OCI-LY3 (cell line): ENCODE measurements around the gene ACSS2.

Experiments used
- H2AFZ ChIP-seq: fragments of 200-600, 300-600 bp; shearing (Covaris generic); 2 replicates; pipeline ENCODE4 v1.6.0; 2014; ENCODE audit warnings: antibody characterized with exemption, low read depth, low read length
- H3K27ac ChIP-seq: fragments of 200-600, 300-600 bp; sonication (generic); 2 replicates; pipeline ENCODE4 v1.5.1; 2014; ENCODE audit warnings: mild to moderate bottlenecking, low read length, moderate library complexity, mixed read lengths
- H3K27me3 ChIP-seq: fragments of 200-600, 300-600 bp; sonication (generic); 2 replicates; pipeline ENCODE4 v1.6.1; 2014; ENCODE audit warnings: low read depth, low read length, mixed read lengths
- H3K36me3 ChIP-seq: fragments of 200-600, 300-600 bp; sonication (generic); replicated peaks from 2 replicates; pipeline ENCODE3; 2014; ENCODE audit warnings: low read depth, low read length, mixed read lengths
- H3K4me1 ChIP-seq: fragments of 300-600, 200-600 bp; sonication (generic); 2 replicates; pipeline ENCODE4 v1.6.1; 2014; ENCODE audit warnings: low read length, mixed read lengths
- H3K4me2 ChIP-seq: fragments of 200-600, 300-600 bp; sonication (generic); 2 replicates; pipeline ENCODE4 v1.6.1; 2014; ENCODE audit warnings: low read length, mixed read lengths
- H3K4me3 ChIP-seq: fragments of 300-600, 200-600 bp; sonication (generic); 2 replicates; pipeline ENCODE4 v1.5.1; 2014; ENCODE audit warnings: antibody characterized with exemption, mild to moderate bottlenecking, low read length, moderate library complexity
- H3K79me2 ChIP-seq: fragments of 300-600, 200-600 bp; shearing (Covaris generic); 2 replicates; pipeline ENCODE4 v1.6.1; 2014; ENCODE audit warnings: mild to moderate bottlenecking, low read length, mixed read lengths
- H3K9ac ChIP-seq: fragments of 300-600, 200-600 bp; shearing (Covaris generic); 2 replicates; pipeline ENCODE4 v1.6.0; 2014; ENCODE audit warnings: mild to moderate bottlenecking, low read length, moderate library complexity
- H3K9me3 ChIP-seq: fragments of 200-600, 300-600 bp; shearing (Covaris generic); 2 replicates; pipeline ENCODE4 v1.6.1; 2014; ENCODE audit warnings: low read length, mixed read lengths; ENCODE audit not compliant: insufficient read depth
- H4K20me1 ChIP-seq: fragments of 200-600, 300-600 bp; sonication (generic); 2 replicates; pipeline ENCODE4 v1.6.1; 2016; ENCODE audit warnings: low read length, mixed read lengths; ENCODE audit not compliant: insufficient read depth
- CTCF ChIP-seq: fragments of 200-600, 300-600 bp; sonication (generic); IDR thresholded peaks from 2 replicates; pipeline ENCODE4 v1.5.1; 2014; ENCODE audit warnings: antibody characterized with exemption, low read length, low read depth
- EZH2phosphoT487 ChIP-seq: fragments of 200-600 bp; shearing (Covaris generic); IDR thresholded peaks from 2 replicates; pipeline ENCODE4 v1.6.1; 2018; ENCODE audit warnings: antibody characterized with exemption, mixed run types, low read depth

Gene ACSS2

GRCh38 chr20:34945315-34946077 is 69.1 kb downstream of the ACSS2 start:
- Histone ChIP-seq H3K9ac (no peak overlapping the region), H4K20me1 (no peaks in the 10 kb centered on the region), H3K36me3 (peaks cover 30% of the 10 kb centered on the region), H3K4me2 (no peak overlapping the region), H3K27ac (no peak overlapping the region), H3K4me1 (no peaks in the 10 kb centered on the region), H3K27me3 (no peaks in the 10 kb centered on the region), H3K9me3 (no peaks in the 10 kb centered on the region), H3K4me3 (no peak overlapping the region), H2AFZ (no peak overlapping the region), H3K79me2 (no peaks in the 10 kb centered on the region)
- no peak for TF ChIP-seq CTCF
- no peak for TF ChIP-seq EZH2phosphoT487

GRCh38 chr20:34946661-34947060 is 70.2 kb downstream of the ACSS2 start:
- Histone ChIP-seq H4K20me1 (no peaks in the 10 kb centered on the region), H2AFZ (no peak overlapping the region), H3K9ac (no peak overlapping the region), H3K4me3 (no peak overlapping the region), H3K9me3 (no peaks in the 10 kb centered on the region), H3K79me2 (no peaks in the 10 kb centered on the region), H3K27me3 (no peaks in the 10 kb centered on the region), H3K4me2 (no peak overlapping the region), H3K4me1 (no peaks in the 10 kb centered on the region), H3K27ac (no peak overlapping the region), H3K36me3 (peaks cover 22% of the 10 kb centered on the region)
- TF ChIP-seq EZH2phosphoT487 = no peak
- TF ChIP-seq CTCF = no peak

GRCh38 chr20:34947336-34947735 is 70.9 kb downstream of the ACSS2 start:
- no peaks in the 10 kb centered on the region for H3K9me3 ChIP-seq
- no peak overlapping the region for H3K4me3 ChIP-seq
- TF ChIP-seq EZH2phosphoT487 = no peak
- TF ChIP-seq CTCF = no peak
- H2AFZ ChIP-seq = no peak overlapping the region
- no peaks in the 10 kb centered on the region for H3K4me1 ChIP-seq
- no peaks in the 10 kb centered on the region for H3K79me2 ChIP-seq
- no peak overlapping the region for H3K9ac ChIP-seq
- peaks cover 16% of the 10 kb centered on the region for H3K36me3 ChIP-seq
- no peak overlapping the region for H3K4me2 ChIP-seq
- no peaks in the 10 kb centered on the region for H4K20me1 ChIP-seq
- H3K27me3 ChIP-seq = no peaks in the 10 kb centered on the region
- no peak overlapping the region for H3K27ac ChIP-seq

GRCh38 chr20:34948030-34948429 is 71.6 kb downstream of the ACSS2 start:
- Histone ChIP-seq H3K27me3 (no peaks in the 10 kb centered on the region), H3K36me3 (peaks cover 16% of the 10 kb centered on the region)

More at GRCh38 chr20:34948030-34948429, 71.6 kb downstream of the ACSS2 start:
- Histone ChIP-seq H3K79me2 (no peaks in the 10 kb centered on the region), H3K4me1 (no peaks in the 10 kb centered on the region), H3K4me3 (no peak overlapping the region), H3K9ac (no peak overlapping the region), H2AFZ (no peak overlapping the region), H4K20me1 (no peaks in the 10 kb centered on the region), H3K4me2 (no peak overlapping the region), H3K9me3 (no peaks in the 10 kb centered on the region), H3K27ac (no peak overlapping the region)
- TF ChIP-seq CTCF (no peak), EZH2phosphoT487 (no peak)
